HG03064 (cell line): ENCODE results near the gene USP9X.
"Not testable (repeated sequence)": the region's sequence is repeated elsewhere in the genome, so short reads cannot be mapped to it uniquely, and the experiment has no call there.

Experiments
- ATAC-seq: cut with Tn5 transposase; IDR thresholded peaks from one replicate; pipeline ENCODE4 v1.9.1; 2021; ENCODE audit warnings: low read depth; ENCODE audit not compliant: unreplicated experiment

Gene USP9X

GRCh38 chrX:41085878-41086626, 807 bp downstream of the USP9X start:
- ATAC-seq = peak; percentile 10

DNA sequence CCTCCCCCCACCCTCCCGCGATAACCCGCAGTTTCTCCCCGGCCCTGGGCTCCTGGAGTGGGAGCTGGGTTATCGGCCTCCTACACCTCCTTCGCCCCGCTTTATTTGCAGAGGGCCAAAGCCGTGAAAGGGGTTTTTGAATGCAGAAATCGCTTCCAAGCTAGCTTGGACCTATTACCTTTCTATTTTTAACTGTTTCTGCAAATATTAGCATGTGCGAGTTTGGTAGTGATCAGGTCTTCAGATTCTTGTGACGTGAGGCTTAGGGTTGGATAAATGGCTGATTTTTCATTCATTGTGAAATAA, 1.3 kb downstream of the USP9X start:
- ATAC-seq = no peak

DNA sequence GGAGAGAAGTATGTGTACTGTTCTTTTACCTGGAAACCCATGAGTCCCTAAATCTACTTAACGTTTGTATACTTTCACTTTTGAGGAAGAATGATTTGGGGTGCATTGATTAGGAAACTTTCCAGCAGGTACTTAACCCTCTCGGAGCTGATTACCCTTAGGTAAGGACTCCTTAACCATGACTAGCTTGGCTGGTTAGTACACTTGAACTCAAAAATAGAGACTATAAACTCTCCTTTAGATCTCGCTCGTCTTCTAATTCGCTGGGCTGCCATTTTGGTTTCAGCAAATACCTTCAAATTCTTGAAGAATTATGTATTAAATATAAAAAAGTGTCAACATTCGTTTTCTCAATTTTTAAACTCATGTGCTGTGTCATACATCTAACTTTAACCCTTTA, 2.0 kb downstream of the USP9X start:
- no peak for ATAC-seq

DNA sequence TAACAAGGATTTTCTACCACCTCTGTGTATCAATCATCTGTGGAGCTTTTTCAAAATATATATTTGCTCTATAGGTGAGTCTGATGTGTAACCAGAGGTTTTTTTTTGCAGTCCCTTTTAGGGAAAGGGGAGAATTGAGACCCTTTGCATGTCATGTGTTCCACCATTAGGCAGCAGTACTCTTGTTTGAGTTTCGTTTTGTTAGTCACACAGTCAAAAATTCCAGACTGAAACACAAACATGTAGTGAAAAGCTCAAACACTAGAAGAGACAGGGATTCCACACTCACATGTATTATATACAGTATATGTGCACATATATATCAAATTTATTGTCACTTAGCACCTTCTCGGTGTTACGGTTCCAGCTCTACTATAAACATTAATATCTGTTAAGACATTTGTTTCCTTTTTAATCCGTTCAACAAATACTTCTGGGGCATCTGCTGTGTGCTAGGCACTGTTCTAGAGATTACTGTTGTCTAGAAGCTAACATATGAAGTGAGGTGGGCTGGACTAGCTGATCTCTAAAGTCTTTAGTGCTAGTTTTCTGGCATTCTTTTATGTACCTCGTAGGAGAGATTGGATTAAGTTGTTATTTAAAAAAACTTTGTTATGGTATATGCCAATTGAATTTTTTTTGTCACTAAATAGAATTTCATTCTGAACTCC, 5.5 kb downstream of the USP9X start:
- no peak for ATAC-seq

- ATAC-seq = no peak
These were observed 7.5 kb downstream of the USP9X start for GRCh38 chrX:41092776-41093175.

DNA sequence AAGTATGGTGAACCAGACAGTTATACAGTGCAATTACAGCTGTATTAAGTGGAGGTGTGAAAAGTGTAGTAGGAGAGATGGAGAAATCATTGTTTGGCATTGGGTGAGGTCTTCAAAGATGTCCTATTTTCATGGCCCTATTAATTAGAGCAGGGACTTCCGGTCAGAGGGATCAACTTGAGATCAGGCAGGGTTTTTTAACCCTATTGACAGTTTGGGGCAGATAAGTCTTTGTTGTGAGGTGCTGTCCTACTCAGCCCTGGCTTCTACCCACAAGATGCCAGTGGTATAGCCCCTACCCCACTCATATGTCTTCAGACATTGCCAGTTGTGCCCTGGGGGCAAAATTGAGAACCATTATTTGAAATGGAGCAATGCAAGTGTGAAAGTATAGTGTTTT, 9.9 kb downstream of the USP9X start:
- ATAC-seq = no peak

GRCh38 chrX:41095908-41096307, 10.7 kb downstream of the USP9X start:
- no peak for ATAC-seq

DNA sequence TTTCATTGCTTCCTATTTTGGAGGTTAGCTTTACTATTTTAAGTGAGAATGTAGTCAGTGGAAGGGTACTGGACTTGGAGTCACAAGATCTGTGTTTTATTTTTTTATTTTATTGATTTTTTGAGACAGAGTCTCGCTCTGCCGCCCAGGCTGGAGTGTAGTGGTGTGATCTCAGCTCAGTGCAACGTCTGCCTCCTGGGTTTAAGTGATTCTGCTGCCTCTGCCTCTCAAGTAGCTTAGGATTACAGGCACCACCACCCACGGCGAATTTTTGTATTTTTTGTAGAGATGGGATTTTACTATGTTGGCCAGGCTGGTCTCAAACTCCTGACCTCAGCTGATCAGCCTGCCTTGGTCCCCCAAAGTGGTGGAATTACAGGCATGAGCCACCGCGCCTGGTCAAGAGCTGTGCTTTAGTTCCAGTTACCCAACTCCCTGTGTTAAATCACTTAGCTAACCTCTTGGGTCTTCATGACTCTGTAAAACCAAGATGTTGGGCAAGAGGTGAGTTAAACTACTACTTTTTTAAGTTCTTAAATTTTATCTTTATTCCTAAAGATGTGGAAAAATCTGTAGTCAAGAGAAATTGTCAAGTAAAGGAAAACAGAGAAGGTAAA, 11.2 kb downstream of the USP9X start:
- ATAC-seq = no peak

- ATAC-seq = no peak
These were observed 12.1 kb downstream of the USP9X start for GRCh38 chrX:41097326-41097725.

- ATAC-seq = no peak
These were observed 15.0 kb downstream of the USP9X start for GRCh38 chrX:41100200-41100599.

- no peak for ATAC-seq
These were observed 15.6 kb downstream of the USP9X start for GRCh38 chrX:41100819-41101218.

DNA sequence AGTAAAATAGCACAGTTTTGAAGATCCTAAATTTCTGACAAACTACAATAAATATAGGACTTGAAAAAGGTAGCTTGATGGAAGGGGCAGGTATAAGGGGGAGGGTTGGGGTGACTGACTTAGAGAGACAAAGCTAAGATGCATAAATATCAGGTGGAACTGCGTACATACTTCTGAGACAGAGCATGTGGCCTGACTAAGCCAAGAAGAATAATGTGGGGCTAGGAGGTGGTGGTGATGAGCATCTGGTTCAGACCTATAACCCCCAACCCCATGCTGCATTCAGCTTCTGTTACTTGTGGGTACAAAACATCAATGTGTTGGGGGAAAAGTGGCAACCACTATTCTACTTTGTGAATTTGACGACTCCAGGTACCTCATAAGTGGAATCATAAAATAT, 19.8 kb downstream of the USP9X start:
- ATAC-seq = no peak

DNA sequence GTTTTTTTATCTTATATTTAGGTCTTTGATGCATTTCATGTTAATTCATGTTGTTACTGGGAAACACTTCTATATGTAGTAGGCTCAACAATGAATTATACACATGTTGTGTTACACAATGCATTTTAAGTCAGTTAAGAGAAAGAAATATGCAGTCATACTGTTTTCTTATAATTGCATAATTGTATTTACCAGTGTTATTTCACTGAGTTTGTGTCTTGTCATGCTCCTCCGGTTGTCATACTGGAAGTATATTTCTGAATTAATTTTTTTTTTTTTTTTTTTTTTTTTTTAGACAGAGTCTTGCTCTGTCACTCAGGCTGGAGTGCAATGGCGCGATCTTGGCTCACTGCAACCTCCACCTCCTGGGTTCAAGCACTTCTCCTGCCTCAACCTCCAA, 21.0 kb downstream of the USP9X start:
- ATAC-seq = not testable (repeated sequence)

DNA sequence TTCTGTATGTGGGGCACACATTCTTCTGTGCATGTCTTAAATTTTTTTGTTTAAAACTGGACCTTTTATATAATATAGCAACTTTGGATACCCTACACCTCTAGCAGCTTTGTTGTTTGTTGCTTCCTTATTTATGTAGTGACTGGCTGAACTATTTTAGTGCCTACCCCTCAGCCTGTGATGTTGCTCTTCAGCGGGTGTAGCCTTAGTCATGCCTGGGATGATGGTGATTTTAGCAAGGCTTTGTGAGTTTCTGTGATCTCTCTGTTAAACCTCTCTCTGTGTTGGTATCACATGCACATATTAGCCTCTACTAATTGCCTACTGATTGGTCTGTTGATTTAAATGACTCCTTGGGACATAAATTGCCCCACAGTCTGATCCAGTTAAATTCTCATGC, 22.8 kb downstream of the USP9X start:
- ATAC-seq = no peak

DNA sequence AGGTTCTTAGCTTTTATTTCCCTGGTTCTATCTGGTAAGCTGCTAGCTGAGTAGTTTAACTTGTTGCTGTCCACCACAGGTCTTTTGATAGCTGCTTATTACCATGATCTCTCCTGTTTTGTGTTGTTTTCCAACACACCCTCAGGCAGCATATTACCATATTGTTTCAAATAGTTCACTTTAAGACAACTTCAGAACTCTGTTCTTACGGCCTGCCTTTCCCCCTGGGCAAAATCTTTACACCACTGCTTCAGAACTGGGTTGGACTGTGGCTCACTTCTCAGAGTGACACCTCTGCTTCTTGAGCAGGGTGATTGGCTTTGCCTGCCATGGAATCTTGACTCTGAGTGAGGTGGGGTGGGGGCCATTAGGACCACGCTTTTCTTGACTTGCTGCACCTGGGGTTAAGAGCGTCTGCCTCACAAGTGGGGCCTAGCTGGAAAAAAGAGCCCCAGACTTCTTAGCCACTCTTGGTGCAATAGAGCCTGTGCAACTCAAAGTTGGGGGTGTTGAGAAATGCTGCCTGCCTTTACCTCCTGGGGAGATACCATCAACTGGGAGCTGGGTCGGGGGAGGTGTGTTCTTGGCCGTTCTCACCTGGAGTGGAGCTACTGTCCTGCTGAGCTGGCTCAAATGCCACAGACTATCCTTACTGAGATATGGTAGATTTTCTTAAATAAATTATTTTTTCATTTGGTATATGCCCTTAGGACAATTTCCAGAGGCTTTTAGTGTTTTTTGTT, 23.4 kb downstream of the USP9X start:
- ATAC-seq = no peak

- no peak for ATAC-seq
These were observed 25.8 kb downstream of the USP9X start for GRCh38 chrX:41110801-41111625.

GRCh38 chrX:41115104-41115425, 29.8 kb downstream of the USP9X start:
- not testable (repeated sequence) for ATAC-seq

DNA sequence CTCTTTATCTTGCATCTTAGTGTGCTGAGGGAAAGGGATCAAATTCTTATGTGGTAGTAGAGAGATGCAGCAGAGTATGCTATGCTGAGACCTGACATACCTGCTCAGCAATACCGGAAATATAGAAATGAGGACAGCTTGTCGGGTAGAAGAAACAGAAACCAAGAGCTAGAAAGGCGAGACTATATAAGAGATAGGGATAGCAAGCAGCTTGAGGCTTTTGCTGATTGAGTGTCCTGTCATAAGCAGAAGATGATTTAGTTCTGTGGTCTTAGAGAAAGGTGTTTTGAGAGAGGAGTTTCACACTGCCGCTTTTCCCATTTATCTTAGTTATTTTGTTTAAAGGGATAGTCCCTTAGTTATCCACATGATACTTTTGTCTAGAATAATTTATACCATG, 31.7 kb downstream of the USP9X start:
- peak; percentile 54 for ATAC-seq

DNA sequence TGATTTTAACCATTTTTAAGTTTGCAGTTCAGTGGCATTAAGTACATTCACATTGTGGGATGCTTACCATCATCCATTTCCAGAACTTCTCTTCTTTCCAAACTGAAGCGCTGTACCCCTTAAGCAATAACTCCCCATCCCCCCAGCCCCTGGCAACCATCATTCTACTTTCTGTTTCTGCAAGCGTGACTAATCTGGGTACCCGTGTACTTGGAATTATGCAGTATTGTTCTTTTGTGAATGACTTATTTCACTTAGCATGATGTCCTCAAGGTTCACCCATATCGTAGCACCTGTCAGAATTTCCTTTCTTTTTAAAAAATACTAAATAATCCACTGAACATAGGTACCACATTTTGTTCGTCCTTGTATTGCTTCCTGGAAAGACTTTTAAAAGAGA, 32.9 kb downstream of the USP9X start:
- ATAC-seq = no peak

DNA sequence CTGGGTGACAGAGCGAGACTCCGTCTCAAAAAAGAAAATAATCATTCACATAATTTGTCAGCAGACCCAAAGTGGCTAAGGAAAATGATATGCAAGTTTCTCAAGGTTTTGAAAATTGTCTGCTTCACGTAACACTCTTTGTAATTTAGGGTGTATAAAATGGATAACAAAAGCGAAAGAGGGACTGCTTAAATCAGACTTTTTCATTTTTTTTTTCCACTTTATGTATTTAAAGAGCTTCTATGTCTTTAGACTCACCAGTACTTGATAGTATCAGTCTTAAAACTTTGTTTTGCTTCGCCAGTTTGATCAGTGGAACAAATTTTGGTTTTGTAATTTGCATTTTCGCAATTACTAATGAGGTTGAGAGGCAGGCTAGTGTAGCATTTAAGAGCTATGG, 34.6 kb downstream of the USP9X start:
- no peak for ATAC-seq

GRCh38 chrX:41121766-41122165, 36.5 kb downstream of the USP9X start:
- no peak for ATAC-seq
